NB4 (cell line): ENCODE measurements around the gene LRRC14B.
"Not testable (repeated sequence)": the region's sequence is repeated elsewhere in the genome, so short reads cannot be mapped to it uniquely, and the experiment has no call there.

Experiments used
- DNase-seq: peaks from one replicate; pipeline ENCODE4 v3.0.0; 2010; ENCODE audit warnings: low read depth
- H3K4me3 ChIP-seq: one replicate; pipeline ENCODE4 v1.5.1; 2011; ENCODE audit warnings: mild to moderate bottlenecking, low read depth, low read length, moderate library complexity
- CTCF ChIP-seq: IDR thresholded peaks from one replicate; pipeline ENCODE4 v1.5.1; 2012; ENCODE audit warnings: low read depth, low read length
- MAX ChIP-seq: IDR thresholded peaks from 2 replicates; pipeline ENCODE4 v1.6.1; 2011; ENCODE audit warnings: low read depth, low read length
- MYC ChIP-seq: IDR thresholded peaks from 2 replicates; pipeline ENCODE4 v1.6.1; 2011; ENCODE audit warnings: low read depth, low read length
- POLR2A ChIP-seq: IDR thresholded peaks from 2 replicates; pipeline ENCODE4 v1.6.1; 2011; ENCODE audit warnings: mild to moderate bottlenecking; ENCODE audit not compliant: insufficient read length; ENCODE audit errors: extremely low read depth

The LRRC14B gene

GRCh38 chr5:195401-196160, 4.3 kb downstream of the LRRC14B start:
- DNase-seq: no peak
- H3K4me3 ChIP-seq: no peak overlapping the region
- TF ChIP-seq CTCF (no peak), MYC (no peak), POLR2A (no peak), MAX (no peak)

GRCh38 chr5:196350-196749, 5.1 kb downstream of the LRRC14B start:
- no peak for TF ChIP-seq MYC
- TF ChIP-seq CTCF: no peak
- TF ChIP-seq MAX: no peak
- TF ChIP-seq POLR2A: no peak
- no peak overlapping the region for H3K4me3 ChIP-seq
- DNase-seq: no peak

- H3K4me3 ChIP-seq, DNase-seq: not testable (repeated sequence)
Observed at GRCh38 chr5:197031-197430, 5.7 kb downstream of the LRRC14B start.

GRCh38 chr5:197892-198489, 6.7 kb downstream of the LRRC14B start:
- no peak overlapping the region for H3K4me3 ChIP-seq
- no peak for DNase-seq
- no peak for TF ChIP-seq MYC
- no peak for TF ChIP-seq MAX
- no peak for TF ChIP-seq POLR2A
- TF ChIP-seq CTCF: no peak

GRCh38 chr5:198516-199196, 7.4 kb downstream of the LRRC14B start:
- TF ChIP-seq MAX: no peak
- H3K4me3 ChIP-seq: no peak overlapping the region
- DNase-seq: no peak

- no peak for DNase-seq
- H3K4me3 ChIP-seq: no peak overlapping the region
- TF ChIP-seq MYC: no peak
- no peak for TF ChIP-seq POLR2A
- no peak for TF ChIP-seq CTCF
- no peak for TF ChIP-seq MAX
Observed at GRCh38 chr5:199197-199949, 8.1 kb downstream of the LRRC14B start.
